ENCODE data around the gene GUCY2C.
A peak's percentile ranks its signal among the peaks of the same experiment; 100 is the strongest.

GUCY2C gene

GRCh38 chr12:14731821-14732220 is 35.4 kb upstream of the GUCY2C start:
- TF ChIP-seq CTCF (IDR thresholded peaks at IDR 0.05; ENCODE audit: insufficient read depth, low read length) (no peak), POLR2AphosphoS5 (IDR thresholded peaks at IDR 0.05; ENCODE audit: low read depth) (no peak), SPI1 (IDR thresholded peaks at IDR 0.05; ENCODE audit: borderline replicate concordance, low read depth) (no peak), REST (IDR thresholded peaks at IDR 0.05; ENCODE audit: insufficient replicate concordance, low read depth) (no peak), GABPA (IDR thresholded peaks at IDR 0.05; ENCODE audit: low read depth) (no peak)
- DNase-seq (ENCODE audit: low read depth in 1 of 2, low spot score in 1 of 2): no peak
- H3K4me3 ChIP-seq (replicated peaks; ENCODE audit: insufficient read depth, low read length): no peak overlapping the region
- H3K27me3 ChIP-seq (ENCODE audit: insufficient read depth, poor library complexity, severe bottlenecking): peaks cover 2% of the 10 kb centered on the region
- H3K27ac ChIP-seq (replicated peaks): no peak overlapping the region

GRCh38 chr12:14729586-14729985 is 33.2 kb upstream of the GUCY2C start:
- DNase-seq (ENCODE audit: low read depth in 1 of 2, low spot score in 1 of 2): no peak
- Histone ChIP-seq H3K4me3 (replicated peaks; ENCODE audit: insufficient read depth, low read length) (no peak overlapping the region), H3K27me3 (ENCODE audit: insufficient read depth, poor library complexity, severe bottlenecking) (peaks cover 2% of the 10 kb centered on the region), H3K27ac (replicated peaks) (no peak overlapping the region)
- TF ChIP-seq SPI1 (IDR thresholded peaks at IDR 0.05; ENCODE audit: borderline replicate concordance, low read depth): no peak
- TF ChIP-seq CTCF (IDR thresholded peaks at IDR 0.05; ENCODE audit: insufficient read depth, low read length): no peak
- TF ChIP-seq GABPA (IDR thresholded peaks at IDR 0.05; ENCODE audit: low read depth): no peak
- no peak for TF ChIP-seq POLR2AphosphoS5 (IDR thresholded peaks at IDR 0.05; ENCODE audit: low read depth)
- TF ChIP-seq REST (IDR thresholded peaks at IDR 0.05; ENCODE audit: insufficient replicate concordance, low read depth): no peak

- peak; percentile 13 to 48 for DNase-seq (ENCODE audit: low read depth in 1 of 2, low spot score in 1 of 2)
- TF ChIP-seq CTCF (IDR thresholded peaks at IDR 0.05; ENCODE audit: insufficient read depth, low read length): peak; percentile 72
- no peak for TF ChIP-seq REST (IDR thresholded peaks at IDR 0.05; ENCODE audit: insufficient replicate concordance, low read depth)
- Histone ChIP-seq H3K27me3 (ENCODE audit: insufficient read depth, poor library complexity, severe bottlenecking) (peaks cover 7% of the 10 kb centered on the region), H3K27ac (replicated peaks) (no peak overlapping the region), H3K4me3 (replicated peaks; ENCODE audit: insufficient read depth, low read length) (no peak overlapping the region)
These were observed 27.4 kb upstream of the GUCY2C start for GRCh38 chr12:14723763-14724162.
